SK-N-SH treated with all-trans-retinoic acid at 6 μM for 48 hours (cell line): Measurements from ENCODE around the gene DUSP6.

Experiments
- ATAC-seq: fragments of 200-7000 bp; cut with Tn5 transposase; 3 replicates; pipeline ENCODE4 v1.9.1; 2020; ENCODE audit warnings: mild to moderate bottlenecking, moderate library complexity
- ARNTL ChIP-seq: fragments of 450-650 bp; formaldehyde crosslinking; IDR thresholded peaks from 2 replicates; pipeline ENCODE4 v1.5.0; 2020; ENCODE audit warnings: low read depth, mild to moderate bottlenecking, moderate library complexity, borderline replicate concordance
- BACH2 ChIP-seq: fragments of 250-450 bp; sonication (Bioruptor Pico); IDR thresholded peaks from 2 replicates; pipeline ENCODE4 v1.9.0; 2021; ENCODE audit warnings: mild to moderate bottlenecking, borderline replicate concordance
- CREB5 ChIP-seq: fragments of 250-450 bp; sonication (Bioruptor Pico); IDR thresholded peaks from 2 replicates; pipeline ENCODE4 v1.5.1; 2020; ENCODE audit warnings: low read depth, mild to moderate bottlenecking, moderate library complexity
- ESRRG ChIP-seq: fragments of 250-450 bp; sonication (Bioruptor Pico); IDR thresholded peaks from 2 replicates; pipeline ENCODE4 v1.6.1; 2021; ENCODE audit warnings: mild to moderate bottlenecking
- GLIS3 ChIP-seq: fragments of 250-450 bp; sonication (Bioruptor Pico); IDR thresholded peaks from 2 replicates; pipeline ENCODE4 v1.5.0; 2020; ENCODE audit warnings: mild to moderate bottlenecking, moderate library complexity
- ISL1 ChIP-seq: fragments of 250-450 bp; sonication (Bioruptor Pico); IDR thresholded peaks from 2 replicates; pipeline ENCODE4 v2.1.2; 2022; ENCODE audit warnings: mild to moderate bottlenecking, moderate library complexity
- OSR1 ChIP-seq: fragments of 250-450 bp; sonication (Bioruptor Pico); IDR thresholded peaks from 2 replicates; pipeline ENCODE4 v1.8.0; 2022; ENCODE audit warnings: moderate library complexity, mild to moderate bottlenecking, inconsistent platforms
- POU6F1 ChIP-seq: fragments of 250-450 bp; sonication (Bioruptor Pico); IDR thresholded peaks from 2 replicates; pipeline ENCODE4 v1.8.0; 2021; ENCODE audit warnings: low read depth, mild to moderate bottlenecking, moderate library complexity, borderline replicate concordance
- PPARA ChIP-seq: fragments of 250-450 bp; sonication (Bioruptor Pico); IDR thresholded peaks from 2 replicates; pipeline ENCODE4 v1.5.0; 2020; ENCODE audit warnings: mild to moderate bottlenecking, borderline replicate concordance
- RARB ChIP-seq: fragments of 250-450 bp; sonication (Bioruptor Pico); IDR thresholded peaks from 2 replicates; pipeline ENCODE4 v1.8.0; 2021; ENCODE audit warnings: mild to moderate bottlenecking, moderate library complexity
- TCF4 ChIP-seq: fragments of 250-450 bp; sonication (Bioruptor Pico); IDR thresholded peaks from 2 replicates; pipeline ENCODE4 v1.8.0; 2021; ENCODE audit warnings: mild to moderate bottlenecking, moderate library complexity, borderline replicate concordance
- TOX ChIP-seq: fragments of 250-450 bp; sonication (Bioruptor Pico); IDR thresholded peaks from 2 replicates; pipeline ENCODE4 v1.8.0; 2021; ENCODE audit warnings: mild to moderate bottlenecking, moderate library complexity, borderline replicate concordance
- ZFP3 ChIP-seq: fragments of 250-450 bp; sonication (Bioruptor Pico); IDR thresholded peaks from 2 replicates; pipeline ENCODE4 v1.5.0; 2020; ENCODE audit warnings: mild to moderate bottlenecking, moderate library complexity
- ZFP30 ChIP-seq: fragments of 450-650 bp; formaldehyde crosslinking; IDR thresholded peaks from 2 replicates; pipeline ENCODE4 v1.5.0; 2022; ENCODE audit warnings: mild to moderate bottlenecking, moderate library complexity
- ZNF565 ChIP-seq: fragments of 450-650 bp; formaldehyde crosslinking; conservative IDR thresholded peaks from 2 replicates; pipeline ENCODE4 v1.5.0; 2020; ENCODE audit warnings: low read depth, mild to moderate bottlenecking, moderate library complexity
- ZNF70 ChIP-seq: fragments of 450-650 bp; formaldehyde crosslinking; IDR thresholded peaks from 2 replicates; pipeline ENCODE4 v1.5.0; 2020; ENCODE audit warnings: mild to moderate bottlenecking, moderate library complexity
- TF ChIP-seq, protein P1 (sequence below): fragments of 250-450 bp; sonication (Bioruptor Pico); IDR thresholded peaks from 2 replicates; pipeline ENCODE4 v1.5.1; 2021; ENCODE audit warnings: mild to moderate bottlenecking, moderate library complexity
- TF ChIP-seq, protein P2 (sequence below): fragments of 250-450 bp; sonication (Bioruptor Pico); IDR thresholded peaks from 2 replicates; pipeline ENCODE4 v1.5.0; 2020; ENCODE audit warnings: mild to moderate bottlenecking, moderate library complexity
- TF ChIP-seq, protein P3 (sequence below): fragments of 250-450 bp; sonication (Bioruptor Pico); IDR thresholded peaks from 2 replicates; pipeline ENCODE4 v1.8.0; 2020; ENCODE audit warnings: mild to moderate bottlenecking, moderate library complexity, borderline replicate concordance

The DUSP6 gene

GRCh38 chr12:89327486-89328094 lies 24.7 kb downstream of the DUSP6 start (continued):
- TF ChIP-seq, protein P1, sequence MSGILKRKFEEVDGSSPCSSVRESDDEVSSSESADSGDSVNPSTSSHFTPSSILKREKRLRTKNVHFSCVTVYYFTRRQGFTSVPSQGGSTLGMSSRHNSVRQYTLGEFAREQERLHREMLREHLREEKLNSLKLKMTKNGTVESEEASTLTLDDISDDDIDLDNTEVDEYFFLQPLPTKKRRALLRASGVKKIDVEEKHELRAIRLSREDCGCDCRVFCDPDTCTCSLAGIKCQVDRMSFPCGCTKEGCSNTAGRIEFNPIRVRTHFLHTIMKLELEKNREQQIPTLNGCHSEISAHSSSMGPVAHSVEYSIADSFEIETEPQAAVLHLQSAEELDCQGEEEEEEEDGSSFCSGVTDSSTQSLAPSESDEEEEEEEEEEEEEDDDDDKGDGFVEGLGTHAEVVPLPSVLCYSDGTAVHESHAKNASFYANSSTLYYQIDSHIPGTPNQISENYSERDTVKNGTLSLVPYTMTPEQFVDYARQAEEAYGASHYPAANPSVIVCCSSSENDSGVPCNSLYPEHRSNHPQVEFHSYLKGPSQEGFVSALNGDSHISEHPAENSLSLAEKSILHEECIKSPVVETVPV (CRISPR knock-in tag), result no peak

DNA sequence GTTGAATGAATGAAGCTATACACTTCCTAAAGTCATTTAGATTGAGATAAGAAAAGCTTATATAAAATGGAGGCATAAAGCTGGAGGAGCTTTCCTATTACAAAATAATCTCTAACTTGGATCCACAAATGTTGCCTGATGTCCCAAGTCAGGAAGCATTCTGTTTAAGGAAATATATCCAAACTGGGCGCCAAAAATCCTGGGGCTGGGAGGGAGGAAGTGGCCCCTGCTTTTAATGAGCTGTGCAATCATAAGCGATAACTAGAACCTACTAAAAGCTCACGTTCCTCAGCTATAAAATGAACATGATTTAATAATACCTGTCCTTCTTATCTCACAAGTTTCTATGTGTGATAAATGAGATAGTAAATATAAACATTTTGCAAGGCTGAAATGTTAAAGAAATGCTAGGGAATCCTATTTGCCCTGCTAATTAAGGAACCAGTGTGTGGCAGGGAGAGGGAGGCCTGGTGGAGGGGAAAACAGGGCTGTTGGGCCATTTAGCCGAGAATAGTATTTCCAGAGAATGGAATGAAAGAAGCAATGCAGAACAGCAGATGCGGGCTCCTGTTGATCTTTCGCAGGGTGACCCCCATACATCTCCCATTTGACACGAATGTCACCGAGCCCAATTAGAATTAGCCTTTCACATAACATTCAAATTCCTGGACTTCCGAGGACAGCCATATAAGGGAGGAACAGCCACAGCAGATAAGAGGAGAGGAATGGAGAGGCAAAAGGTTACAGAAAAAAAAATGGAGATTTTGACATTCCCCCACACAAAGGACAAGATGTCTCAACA lies 25.9 kb downstream of the DUSP6 start:
- no peak for ATAC-seq
- TF ChIP-seq OSR1 (CRISPR knock-in tag), result no peak
- TF ChIP-seq POU6F1, result no peak
- no peak for TF ChIP-seq PPARA (CRISPR knock-in tag)
- no peak for TF ChIP-seq ISL1 (CRISPR knock-in tag)
- no peak for TF ChIP-seq RARB (CRISPR knock-in tag)
- TF ChIP-seq ZNF565 (CRISPR knock-in tag), result no peak
- no peak for TF ChIP-seq GLIS3 (CRISPR knock-in tag)
- TF ChIP-seq CREB5, result no peak
- no peak for TF ChIP-seq TCF4 (CRISPR knock-in tag)
- TF ChIP-seq, protein P2, sequence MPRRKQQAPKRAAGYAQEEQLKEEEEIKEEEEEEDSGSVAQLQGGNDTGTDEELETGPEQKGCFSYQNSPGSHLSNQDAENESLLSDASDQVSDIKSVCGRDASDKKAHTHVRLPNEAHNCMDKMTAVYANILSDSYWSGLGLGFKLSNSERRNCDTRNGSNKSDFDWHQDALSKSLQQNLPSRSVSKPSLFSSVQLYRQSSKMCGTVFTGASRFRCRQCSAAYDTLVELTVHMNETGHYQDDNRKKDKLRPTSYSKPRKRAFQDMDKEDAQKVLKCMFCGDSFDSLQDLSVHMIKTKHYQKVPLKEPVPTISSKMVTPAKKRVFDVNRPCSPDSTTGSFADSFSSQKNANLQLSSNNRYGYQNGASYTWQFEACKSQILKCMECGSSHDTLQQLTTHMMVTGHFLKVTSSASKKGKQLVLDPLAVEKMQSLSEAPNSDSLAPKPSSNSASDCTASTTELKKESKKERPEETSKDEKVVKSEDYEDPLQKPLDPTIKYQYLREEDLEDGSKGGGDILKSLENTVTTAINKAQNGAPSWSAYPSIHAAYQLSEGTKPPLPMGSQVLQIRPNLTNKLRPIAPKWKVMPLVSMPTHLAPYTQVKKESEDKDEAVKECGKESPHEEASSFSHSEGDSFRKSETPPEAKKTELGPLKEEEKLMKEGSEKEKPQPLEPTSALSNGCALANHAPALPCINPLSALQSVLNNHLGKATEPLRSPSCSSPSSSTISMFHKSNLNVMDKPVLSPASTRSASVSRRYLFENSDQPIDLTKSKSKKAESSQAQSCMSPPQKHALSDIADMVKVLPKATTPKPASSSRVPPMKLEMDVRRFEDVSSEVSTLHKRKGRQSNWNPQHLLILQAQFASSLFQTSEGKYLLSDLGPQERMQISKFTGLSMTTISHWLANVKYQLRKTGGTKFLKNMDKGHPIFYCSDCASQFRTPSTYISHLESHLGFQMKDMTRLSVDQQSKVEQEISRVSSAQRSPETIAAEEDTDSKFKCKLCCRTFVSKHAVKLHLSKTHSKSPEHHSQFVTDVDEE (CRISPR knock-in tag), result no peak
- TF ChIP-seq ZFP3 (CRISPR knock-in tag), result no peak
- no peak for TF ChIP-seq ARNTL (CRISPR knock-in tag)
- TF ChIP-seq ZFP30 (CRISPR knock-in tag), result no peak
- no peak for TF ChIP-seq ZNF70 (CRISPR knock-in tag)
- TF ChIP-seq, protein P1 (CRISPR knock-in tag), result no peak
- TF ChIP-seq ESRRG (CRISPR knock-in tag), result no peak
- TF ChIP-seq, protein P3, sequence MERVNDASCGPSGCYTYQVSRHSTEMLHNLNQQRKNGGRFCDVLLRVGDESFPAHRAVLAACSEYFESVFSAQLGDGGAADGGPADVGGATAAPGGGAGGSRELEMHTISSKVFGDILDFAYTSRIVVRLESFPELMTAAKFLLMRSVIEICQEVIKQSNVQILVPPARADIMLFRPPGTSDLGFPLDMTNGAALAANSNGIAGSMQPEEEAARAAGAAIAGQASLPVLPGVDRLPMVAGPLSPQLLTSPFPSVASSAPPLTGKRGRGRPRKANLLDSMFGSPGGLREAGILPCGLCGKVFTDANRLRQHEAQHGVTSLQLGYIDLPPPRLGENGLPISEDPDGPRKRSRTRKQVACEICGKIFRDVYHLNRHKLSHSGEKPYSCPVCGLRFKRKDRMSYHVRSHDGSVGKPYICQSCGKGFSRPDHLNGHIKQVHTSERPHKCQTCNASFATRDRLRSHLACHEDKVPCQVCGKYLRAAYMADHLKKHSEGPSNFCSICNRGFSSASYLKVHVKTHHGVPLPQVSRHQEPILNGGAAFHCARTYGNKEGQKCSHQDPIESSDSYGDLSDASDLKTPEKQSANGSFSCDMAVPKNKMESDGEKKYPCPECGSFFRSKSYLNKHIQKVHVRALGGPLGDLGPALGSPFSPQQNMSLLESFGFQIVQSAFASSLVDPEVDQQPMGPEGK (CRISPR knock-in tag), result no peak

- ATAC-seq, result no peak
- TF ChIP-seq, protein P3 (CRISPR knock-in tag), result no peak
- TF ChIP-seq ZNF70 (CRISPR knock-in tag), result no peak
- TF ChIP-seq TOX (CRISPR knock-in tag), result no peak
- TF ChIP-seq PPARA (CRISPR knock-in tag), result no peak
- TF ChIP-seq GLIS3 (CRISPR knock-in tag), result no peak
- TF ChIP-seq ZFP3 (CRISPR knock-in tag), result no peak
- no peak for TF ChIP-seq ARNTL (CRISPR knock-in tag)
- no peak for TF ChIP-seq BACH2 (CRISPR knock-in tag)
- no peak for TF ChIP-seq CREB5
- no peak for TF ChIP-seq ISL1 (CRISPR knock-in tag)
- TF ChIP-seq ESRRG (CRISPR knock-in tag), result no peak
- no peak for TF ChIP-seq ZNF565 (CRISPR knock-in tag)
Observed at GRCh38 chr12:89325495-89325894, 26.8 kb downstream of the DUSP6 start.
